NCI-H345 treated with DMSO at 0.1 percent for 48 hours (cell line): ENCODE measurements around the gene ZMYM4.

Experiments used
- DNase-seq: peaks from one replicate; lab custom pipeline; 2025; ENCODE audit not compliant: unreplicated experiment; lab: John Stamatoyannopoulos, UW

Gene ZMYM4

DNA sequence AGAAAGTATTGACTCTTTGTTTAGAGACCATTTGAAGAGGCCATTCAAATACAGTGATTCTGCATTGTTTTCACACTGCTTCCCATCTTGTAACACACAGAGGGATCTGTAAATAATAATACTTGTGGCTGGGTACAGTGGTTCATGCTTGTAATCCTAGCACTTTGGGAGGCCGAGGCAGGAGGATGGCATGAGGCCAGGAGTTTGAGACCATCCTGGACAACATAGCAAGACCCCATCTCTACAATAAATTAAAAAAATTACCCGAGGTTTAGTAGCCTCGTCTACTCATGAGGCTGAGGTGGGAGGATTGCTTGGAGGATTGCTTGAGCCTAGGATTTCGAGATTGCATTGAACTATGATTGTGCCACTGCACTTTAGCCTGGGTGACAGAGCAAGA is 5.7 kb downstream of the ZMYM4 start:
- DNase-seq = no peak

DNA sequence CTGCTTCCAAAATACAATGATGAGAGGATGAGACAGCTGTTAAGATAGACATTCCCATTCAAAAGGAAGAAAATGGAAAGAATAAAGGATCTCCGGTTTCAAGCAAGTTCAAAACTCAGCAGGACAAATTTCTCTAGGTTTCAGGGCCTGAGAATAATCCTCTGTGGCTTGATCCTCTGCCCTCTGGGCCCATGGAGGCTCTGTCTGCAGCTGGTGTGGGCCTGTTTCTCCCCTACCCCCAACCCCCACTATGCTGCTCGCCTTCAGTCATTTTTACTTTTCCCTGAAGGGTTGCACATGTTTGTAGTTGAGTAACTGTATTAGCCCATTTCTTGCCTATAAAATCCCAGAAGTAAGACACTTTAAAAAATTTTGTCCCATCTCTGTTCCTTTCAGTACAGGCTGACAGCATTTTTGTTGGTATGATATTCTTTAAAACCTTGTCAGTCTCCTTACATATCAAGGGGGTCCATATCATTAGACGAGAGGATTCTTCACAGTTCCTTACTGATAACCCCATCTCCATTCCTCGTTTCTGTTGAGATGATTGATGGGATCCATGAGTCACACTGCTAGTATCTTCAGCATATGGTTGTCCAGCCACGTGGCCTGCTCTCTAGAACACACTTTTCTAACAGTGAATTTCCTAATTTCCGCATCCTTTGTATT is 10.5 kb downstream of the ZMYM4 start:
- no peak for DNase-seq

DNA sequence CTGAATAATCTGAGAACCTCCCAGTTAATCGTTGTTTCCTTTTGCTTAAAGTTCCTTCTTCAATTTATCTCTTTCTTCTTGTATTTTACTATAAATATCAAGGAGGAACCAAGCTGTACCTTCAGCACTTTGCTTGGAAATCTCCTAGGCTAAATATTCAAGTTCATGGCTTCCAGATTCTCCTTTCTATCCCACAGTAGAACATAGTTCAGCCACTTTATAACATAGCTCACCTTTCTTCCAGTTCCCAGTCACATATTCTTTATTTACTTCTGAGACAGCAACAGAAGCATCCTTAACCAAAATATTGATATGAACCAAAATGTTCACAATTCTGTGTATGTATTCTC is 11.0 kb downstream of the ZMYM4 start:
- DNase-seq = no peak

DNA sequence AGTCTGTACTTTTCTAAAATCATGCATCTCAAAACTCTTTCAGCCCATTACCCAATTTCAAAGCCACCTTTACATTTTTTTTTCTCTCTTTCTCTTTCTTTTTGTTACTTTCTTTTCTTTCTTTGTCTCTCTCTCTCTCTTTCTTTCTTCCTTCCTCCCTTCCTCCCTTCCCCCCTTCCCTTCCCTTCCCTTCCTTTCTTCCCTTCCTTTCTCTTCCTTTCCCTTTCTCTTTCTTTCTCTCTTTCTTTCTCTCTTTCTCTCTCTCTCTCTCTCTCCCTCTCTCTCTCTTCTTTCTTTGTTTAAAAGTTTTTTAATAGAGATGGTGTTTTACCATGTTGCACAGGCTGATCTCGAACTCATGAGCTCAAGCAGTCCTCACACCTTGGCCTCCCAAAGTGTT is 11.5 kb downstream of the ZMYM4 start:
- no peak for DNase-seq

DNA sequence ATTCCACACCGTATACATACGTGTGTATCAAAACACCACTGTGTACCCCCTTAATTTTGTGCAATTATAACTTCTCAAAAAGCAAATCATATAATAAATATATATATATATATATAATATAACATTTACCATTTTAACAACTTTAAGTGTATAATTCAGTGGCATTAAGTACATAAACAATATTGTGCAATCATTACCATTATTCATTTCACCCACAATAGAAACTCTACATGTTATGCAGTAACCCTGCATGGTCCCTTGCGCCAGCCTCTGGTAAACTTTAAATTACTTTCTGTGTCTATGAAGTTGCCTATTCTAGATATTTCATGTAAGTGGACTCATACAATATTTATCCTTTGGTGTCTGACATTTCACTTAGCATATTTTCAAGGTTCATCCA is 13.1 kb downstream of the ZMYM4 start:
- DNase-seq = no peak

DNA sequence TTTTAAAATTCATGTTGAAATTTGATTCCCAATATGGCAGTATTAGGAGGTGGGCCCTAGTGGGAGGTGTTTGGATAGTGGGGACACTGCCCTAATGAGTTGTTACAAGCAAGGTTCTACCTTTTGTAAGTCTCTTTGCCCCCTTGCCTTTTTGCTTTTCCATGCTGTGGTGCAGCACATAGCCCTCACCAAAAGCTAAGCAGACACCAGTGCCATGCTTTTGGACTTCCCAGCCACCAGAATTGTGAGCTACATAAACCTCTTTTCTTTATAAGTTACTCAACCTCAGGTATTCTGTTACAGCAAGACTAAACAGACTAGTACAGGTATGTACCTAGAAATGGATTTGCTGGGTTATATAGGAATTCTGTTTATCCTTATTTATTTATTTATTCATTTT is 13.7 kb downstream of the ZMYM4 start:
- DNase-seq = no peak

DNA sequence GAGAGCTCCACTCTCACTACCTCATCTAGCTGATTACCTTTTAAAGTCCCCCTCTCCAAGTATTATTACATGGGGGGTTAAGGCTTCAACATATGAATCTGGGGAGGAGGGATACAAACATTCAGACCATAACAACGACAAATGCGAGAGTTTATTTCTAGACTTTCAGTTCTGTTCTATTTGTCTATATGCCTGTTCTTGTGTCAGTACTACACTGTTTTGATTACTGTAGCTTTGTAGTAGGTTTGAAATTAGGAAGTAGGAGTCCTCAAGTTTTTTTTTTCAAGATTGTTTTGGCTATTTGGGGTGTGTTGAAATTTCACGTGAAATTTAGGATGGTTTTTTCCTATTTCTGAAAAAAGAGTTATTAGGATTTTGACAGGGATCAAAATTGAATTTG is 16.3 kb downstream of the ZMYM4 start:
- DNase-seq = no peak

DNA sequence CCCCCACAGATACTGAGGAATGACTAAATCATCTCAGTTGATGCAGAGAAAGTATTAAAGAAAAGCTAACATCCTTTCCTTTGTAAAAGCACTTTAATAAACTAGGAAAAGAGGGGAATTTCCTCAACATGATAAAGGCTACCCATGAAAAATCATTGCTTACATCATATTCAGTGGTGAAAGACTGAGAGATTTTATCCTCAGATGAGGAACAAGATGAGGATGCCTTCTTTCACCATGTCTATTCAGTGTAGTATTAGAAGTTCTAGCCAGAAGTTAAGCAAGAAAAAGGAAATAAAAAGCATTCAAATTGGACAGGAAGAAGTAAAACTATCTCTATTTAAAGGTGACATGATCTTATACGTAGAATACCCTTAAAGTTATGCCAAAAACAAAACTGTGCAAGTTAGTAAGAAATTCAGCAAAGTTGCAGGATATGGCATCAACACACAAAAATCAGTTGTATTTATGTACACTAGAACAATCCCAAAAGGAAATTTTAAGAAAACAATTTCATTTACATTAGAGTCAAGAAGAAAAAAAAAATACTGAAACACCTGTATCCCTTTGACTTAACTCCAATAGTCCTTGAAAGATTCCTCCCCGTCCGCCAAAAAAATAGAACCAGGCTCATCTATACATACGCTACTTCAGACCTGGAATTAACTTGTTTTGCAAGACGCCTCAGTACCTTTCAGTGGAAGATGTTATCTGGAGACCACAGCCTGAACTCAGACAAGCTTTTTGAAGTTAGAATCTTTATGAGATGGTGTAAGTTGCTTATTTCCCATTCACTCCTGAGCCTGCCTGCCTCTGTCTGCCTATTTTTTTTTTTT is 17.5 kb downstream of the ZMYM4 start:
- no peak for DNase-seq

DNA sequence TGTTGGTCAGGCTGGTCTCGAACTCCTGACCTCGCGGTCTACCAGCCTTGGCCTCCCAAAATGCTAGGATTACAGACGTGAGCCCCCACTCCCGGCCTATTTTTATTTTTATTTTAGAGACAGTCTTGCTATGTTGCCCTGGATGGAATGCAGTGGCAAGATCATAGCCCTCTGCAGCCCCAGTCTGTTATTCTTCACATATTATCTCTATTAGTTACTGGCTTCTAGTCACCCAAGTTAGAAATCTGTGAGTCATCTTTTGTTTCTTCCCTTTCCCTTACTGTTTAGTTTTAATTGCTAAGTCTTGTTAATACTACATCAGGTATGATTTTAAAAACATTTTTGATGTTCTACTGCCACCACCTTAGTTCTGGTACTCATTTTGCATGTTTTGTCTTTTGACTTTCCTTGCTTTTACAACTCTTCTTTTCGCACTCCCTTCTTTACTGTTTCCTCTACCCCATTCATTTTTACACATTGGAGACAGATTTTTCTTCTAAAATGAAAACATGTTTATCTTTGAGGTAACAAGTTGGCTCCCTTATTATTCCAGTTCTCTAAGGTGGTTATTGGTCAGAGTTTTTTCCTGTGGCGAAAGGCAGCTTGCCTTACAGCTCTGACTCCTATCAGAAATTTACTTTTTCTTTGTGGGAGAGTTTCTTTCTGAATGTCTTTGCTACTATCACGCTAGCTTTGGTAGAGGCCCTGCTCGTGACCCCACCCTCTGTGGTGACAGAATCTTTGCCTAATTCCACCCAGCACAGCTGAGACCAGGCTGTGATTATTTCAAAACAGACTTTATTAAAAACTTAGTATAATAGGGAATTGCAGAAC is 19.5 kb downstream of the ZMYM4 start:
- DNase-seq = no peak

DNA sequence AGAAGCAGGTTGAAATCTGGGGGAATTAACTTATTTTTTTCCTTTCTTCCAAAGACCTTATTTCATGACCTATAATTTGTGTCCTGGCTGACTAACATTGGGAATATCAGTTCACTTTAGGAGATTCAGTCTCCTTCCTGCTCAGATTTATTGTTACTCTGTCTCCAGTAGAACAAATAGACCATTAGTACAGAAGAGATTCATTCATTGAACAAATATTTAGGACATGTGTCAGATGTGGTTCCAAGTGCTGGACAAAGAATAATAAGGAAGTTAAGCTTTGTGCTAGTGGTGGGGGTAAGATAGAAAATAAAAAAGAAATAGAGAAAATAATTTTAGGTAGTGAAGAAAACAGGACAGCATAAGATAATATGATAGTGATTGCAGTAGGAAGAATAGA is 20.3 kb downstream of the ZMYM4 start:
- DNase-seq = no peak

DNA sequence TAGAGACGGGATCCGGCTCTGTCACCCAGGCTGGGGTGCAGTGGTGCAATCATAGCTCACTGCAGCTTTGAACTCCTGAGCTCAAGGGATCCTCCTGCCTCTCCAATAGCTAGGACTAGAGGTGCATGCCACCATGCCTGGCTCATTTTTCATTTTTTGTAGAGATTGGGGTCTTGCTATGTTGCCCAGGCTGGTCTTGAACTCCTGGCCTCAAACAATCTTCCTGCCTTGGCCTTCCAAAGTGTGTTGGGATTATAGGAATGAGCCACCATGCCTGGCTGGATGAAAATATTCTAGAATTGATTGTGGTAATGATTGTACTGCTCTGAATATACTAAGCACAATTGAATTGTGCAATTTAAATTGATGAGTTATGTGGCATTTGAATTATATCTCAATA is 21.9 kb downstream of the ZMYM4 start:
- DNase-seq = no peak

DNA sequence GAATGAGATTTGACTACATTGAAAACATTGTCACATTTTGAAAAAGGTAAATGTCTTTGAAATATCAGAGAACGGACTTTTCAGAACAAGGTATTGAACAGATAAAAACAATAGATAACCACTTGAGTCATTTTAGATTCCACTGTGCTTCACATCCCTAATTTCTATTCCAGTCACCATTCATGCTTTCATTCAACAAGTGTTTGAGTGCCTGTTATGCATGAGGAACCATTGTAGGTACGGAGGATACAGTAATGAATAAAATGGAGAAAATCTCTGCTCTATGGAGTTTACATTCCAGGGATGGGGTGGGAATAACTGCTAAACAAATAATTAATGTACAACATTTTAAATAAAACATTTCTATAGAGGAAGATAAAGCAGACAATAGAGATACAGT is 26.3 kb downstream of the ZMYM4 start:
- no peak for DNase-seq

DNA sequence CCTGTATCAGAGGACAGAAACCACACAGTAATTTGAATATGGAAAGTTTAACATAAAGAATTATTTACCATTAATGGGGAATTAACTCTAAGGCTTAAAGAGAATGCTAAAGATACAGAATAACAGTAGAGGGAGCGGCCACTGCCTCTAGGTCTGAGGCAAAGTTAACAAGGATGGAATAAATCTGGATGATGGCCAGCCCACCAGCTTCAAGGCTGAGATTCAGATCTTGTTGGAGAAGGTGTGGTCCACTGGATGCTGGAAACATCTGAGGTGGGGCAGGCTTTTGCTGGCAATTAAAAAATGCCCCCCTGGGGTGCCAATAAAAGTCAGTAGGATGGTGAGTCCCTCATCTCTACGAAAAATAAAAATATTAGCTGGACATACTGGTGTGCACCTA is 29.4 kb downstream of the ZMYM4 start:
- no peak for DNase-seq

DNA sequence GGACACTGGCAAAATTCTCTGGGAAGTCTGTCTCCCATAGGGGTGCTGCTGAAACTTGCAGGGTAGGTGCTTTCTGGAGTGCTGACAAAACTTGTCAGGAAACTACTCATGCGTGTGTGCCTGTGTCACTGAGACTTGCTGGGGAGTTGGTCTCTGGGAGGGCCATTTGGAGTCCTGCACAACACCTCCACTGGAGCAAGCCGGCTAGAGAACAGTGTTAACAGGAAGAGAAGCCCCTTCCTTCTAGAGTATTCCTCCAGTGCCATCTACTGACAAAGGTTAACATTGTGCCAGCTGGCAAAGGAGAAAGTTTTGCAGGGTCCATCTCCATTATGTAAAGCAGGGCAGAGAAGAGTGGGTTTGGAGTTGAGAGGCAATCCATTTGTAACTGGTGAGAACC is 30.0 kb downstream of the ZMYM4 start:
- DNase-seq = no peak

DNA sequence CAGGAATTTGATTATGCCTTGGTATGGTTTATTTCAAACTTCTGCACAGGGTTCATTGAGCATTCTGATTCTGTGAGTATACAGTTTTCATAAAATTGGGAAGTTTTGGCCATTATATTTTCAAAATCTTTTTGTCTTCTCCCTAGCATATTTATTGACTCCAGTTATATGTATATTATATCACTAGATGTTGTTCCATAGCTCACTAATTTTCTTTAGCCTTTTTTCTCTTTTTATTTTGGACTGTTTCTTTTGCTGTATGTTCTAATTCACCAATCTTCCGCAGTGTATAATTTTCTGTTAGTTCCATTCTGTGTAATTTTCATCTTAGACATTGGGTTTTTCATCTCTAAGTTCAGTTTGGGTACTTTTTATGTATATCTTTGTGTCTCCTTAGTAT is 31.9 kb downstream of the ZMYM4 start:
- DNase-seq = no peak

DNA sequence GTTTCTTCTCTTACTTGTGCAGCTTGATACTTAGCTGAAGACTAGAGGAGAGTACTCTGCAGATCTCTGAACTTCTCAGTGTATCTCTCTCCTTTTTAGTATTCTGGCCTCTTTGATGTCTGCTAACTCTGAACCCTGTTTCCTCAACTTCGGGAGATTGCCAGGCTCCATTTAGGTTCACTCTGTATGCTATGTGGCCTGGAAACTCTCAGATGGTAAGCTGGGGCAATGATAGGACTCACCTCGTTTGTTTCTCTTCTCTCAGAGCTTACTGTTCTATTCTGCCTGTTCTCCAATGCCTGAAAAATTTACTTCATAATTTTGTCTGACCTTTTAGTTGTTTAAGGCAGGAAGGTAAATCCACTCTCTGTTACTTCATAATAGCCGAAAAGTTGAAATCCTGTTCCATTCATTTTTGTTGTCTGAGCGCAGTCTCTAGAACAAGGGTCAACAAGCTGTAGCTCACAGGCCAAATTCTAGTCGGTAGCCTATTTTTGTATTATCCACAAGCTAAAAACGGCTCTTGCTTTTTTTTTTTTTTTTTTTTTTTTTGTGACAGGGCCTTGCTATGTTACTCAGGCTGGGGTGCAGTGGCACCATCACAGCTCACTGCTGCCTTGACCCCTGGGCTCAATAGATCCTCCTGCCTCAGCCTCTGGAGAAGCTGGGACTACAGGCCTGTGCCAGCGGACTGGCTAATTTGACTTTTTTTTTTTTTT is 33.3 kb downstream of the ZMYM4 start:
- no peak for DNase-seq

DNA sequence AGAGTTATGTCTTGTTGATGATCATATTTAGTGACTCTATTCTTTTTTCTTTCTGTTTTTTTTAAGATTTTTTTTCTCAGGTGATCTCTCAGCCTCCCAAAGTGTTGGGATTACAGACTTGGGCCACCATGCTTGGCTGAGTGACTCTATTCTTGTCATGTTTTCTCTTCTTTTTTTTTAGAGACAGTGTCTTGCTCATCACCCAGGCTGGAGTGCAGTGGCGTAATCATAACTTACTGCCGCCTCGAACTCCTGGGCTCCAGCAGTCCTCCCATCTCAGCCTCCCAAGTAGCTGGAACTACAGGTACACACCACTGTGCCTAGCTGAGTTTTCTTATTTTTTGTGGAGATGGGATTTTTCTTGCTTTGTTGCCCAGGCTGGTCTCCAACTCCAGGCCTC is 36.9 kb downstream of the ZMYM4 start:
- DNase-seq = no peak

DNA sequence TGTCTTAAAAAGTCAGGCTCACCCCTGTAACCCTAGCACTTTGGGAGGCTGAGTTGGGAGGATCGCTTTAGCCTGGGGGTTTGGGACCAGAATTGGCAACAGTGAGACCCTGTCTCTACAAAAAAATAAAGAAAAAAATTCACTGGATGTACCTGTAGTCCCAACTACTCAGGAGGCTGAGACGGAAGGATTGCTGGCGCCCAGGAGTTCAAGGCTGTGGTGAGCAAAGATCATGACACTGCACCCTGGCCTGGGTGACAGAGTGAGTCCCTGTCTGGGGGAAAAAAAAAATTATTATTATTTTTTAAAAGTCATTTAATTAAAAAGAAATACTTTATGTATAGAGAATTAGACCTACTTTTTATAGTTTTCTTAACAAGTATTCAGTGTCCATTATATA is 47.1 kb downstream of the ZMYM4 start:
- DNase-seq = no peak

DNA sequence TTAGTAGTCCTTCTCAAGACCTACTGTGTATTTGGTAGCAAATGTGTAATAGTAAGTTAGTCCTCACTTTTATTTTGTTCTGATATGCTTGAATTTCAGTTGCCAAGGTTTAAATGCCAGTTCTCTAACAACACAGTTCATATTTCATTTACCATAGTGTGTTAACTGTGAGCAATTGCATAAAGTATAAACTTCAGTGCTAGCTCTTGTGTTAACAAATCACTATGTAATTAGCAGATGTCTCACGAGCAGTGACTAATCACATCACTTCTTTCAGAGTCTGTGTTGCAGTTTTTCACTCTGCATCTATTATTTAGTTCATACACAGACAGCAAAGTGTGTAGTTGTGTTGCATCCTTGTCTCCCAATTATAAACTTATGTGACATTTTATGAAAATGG is 47.8 kb downstream of the ZMYM4 start:
- DNase-seq = no peak

DNA sequence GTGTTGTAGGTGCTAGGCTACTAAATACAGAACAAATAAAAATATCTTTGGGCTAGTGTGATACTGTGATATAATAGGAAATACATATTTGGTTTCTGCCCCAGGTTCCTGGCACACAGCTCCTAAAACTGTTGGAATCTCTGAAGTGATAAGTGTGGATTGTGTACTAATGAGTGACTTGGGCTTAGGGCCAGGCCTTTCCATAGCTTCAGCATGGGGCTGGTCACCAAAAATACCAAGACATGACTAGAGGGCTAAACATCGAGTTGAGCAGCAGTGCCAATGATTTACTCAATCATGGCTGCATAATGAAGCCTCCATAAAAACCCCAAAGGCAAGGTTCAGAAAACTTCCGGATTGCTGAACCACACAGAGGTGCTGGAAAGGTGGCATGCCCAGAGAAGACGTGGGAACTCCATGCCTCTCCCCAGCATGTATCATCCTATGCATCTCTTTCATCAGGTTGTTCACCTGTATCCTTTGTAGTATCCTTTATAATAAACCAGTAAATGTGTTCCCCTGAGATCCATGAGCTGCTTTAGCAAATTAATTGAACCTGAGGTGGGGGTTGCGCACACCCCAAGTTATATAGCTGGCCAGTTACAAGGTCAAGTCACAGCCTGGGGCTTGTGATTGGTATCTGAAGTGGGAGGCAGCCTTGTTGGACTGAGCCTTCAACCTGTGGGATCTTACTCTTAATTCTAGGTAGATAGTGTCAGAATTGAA is 51.6 kb downstream of the ZMYM4 start:
- no peak for DNase-seq

DNA sequence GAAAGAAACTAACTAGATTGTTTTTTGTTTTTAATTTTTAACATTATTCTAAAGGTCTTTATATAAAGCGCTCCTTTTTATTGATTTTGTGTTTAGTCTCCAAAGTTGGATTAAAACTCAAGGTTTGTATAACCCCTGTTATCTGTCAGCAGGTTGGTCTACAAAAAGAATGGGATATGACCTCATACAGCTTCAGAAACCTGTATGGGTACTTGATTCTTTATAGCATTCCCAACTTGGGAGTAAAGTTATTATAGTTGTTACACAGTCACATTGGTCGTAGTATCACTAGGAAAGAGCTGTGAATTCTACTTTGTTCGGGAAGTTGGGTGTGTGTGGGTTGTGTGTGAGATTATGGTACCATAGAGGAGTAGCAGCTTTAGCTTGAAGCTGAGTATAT is 52.4 kb downstream of the ZMYM4 start:
- DNase-seq = no peak
